Esophagus muscularis mucosa (tissue), 3 donors: Measurements from ENCODE around the gene TMEM131.

Source experiments
- POLR2A ChIP-seq: fragments of 450-650 bp; IDR thresholded peaks from one replicate; pipeline ENCODE4 v1.6.1; 2017; ENCODE audit warnings: antibody characterized with exemption, moderate library complexity, mild to moderate bottlenecking, low read depth
- TF ChIP-seq, protein P1 (sequence below), 3 experiments: fragments of 200-600 bp in 2 of 3; fragments of 450-650 bp in 1 of 3; sonication (generic) in 2 of 3; IDR thresholded peaks; one replicate each; pipeline ENCODE4 v1.5.1; 2017 to 2019; ENCODE audit warnings: antibody characterized with exemption in 3 of 3, mild to moderate bottlenecking in 2 of 3, moderate library complexity in 1 of 3

DNA sequence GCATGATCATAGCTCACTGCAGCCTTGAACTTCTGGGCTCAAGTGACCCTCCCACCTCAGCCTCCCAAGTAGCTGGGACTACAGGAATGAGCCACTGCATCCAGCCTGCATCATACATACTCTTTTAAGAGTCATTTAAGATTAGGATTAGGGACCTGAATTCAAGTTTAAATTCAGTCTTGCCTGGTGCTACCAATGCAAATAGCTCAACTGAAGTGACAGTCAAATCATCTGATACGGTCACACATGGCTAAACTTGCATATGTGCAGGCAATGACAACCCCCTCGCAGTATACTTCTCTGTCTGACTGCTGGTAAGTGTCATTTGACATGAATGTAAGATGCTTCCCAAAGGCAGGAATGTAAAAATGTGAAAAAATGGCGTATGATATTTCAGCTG is 31.8 kb upstream of the TMEM131 start:
- TF ChIP-seq POLR2A: no peak
- TF ChIP-seq, protein P1, sequence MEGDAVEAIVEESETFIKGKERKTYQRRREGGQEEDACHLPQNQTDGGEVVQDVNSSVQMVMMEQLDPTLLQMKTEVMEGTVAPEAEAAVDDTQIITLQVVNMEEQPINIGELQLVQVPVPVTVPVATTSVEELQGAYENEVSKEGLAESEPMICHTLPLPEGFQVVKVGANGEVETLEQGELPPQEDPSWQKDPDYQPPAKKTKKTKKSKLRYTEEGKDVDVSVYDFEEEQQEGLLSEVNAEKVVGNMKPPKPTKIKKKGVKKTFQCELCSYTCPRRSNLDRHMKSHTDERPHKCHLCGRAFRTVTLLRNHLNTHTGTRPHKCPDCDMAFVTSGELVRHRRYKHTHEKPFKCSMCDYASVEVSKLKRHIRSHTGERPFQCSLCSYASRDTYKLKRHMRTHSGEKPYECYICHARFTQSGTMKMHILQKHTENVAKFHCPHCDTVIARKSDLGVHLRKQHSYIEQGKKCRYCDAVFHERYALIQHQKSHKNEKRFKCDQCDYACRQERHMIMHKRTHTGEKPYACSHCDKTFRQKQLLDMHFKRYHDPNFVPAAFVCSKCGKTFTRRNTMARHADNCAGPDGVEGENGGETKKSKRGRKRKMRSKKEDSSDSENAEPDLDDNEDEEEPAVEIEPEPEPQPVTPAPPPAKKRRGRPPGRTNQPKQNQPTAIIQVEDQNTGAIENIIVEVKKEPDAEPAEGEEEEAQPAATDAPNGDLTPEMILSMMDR (IDR thresholded peaks at IDR 0.05): no peak
